ENCODE measurements around the gene VPS33B.
"Not testable (repeated sequence)": the region's sequence is repeated elsewhere in the genome, so short reads cannot be mapped to it uniquely, and the experiment has no call there.

VPS33B gene

GRCh38 chr15:91027677-91028076 is 5.3 kb upstream of the VPS33B start:
- no peak overlapping the region for H3K4me3 ChIP-seq (ENCODE audit: low read depth, low read length)
- DNase-seq (ENCODE audit: low read depth) = no peak
- TF ChIP-seq MYC (IDR thresholded peaks at IDR 0.05; ENCODE audit: low read depth, low read length) = no peak

DNA sequence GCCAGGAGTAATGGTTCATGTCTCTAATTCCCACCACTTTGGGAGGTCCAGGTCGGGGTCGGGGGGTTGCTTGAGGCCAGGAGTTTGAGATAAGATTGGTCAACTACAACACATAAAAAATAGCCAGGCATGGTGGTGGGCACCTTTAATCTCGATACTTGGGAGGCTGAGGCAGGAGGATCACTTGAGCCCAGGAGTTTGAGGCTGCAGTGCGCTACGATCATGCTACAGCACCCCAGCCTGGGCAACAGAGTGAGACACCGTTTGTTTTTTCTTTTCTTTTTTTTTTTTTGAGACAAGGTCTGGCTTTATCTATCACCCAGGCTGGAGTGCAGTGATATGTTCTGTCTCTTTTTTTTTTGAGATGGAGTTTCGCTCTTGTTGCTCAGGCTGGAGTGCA is 1.3 kb upstream of the VPS33B start:
- no peak for DNase-seq (ENCODE audit: low read depth)
- no peak overlapping the region for H3K4me3 ChIP-seq (ENCODE audit: low read depth, low read length)
- no peak for TF ChIP-seq MAX (IDR thresholded peaks at IDR 0.05; ENCODE audit: low read depth, low read length)
- TF ChIP-seq, protein P1, sequence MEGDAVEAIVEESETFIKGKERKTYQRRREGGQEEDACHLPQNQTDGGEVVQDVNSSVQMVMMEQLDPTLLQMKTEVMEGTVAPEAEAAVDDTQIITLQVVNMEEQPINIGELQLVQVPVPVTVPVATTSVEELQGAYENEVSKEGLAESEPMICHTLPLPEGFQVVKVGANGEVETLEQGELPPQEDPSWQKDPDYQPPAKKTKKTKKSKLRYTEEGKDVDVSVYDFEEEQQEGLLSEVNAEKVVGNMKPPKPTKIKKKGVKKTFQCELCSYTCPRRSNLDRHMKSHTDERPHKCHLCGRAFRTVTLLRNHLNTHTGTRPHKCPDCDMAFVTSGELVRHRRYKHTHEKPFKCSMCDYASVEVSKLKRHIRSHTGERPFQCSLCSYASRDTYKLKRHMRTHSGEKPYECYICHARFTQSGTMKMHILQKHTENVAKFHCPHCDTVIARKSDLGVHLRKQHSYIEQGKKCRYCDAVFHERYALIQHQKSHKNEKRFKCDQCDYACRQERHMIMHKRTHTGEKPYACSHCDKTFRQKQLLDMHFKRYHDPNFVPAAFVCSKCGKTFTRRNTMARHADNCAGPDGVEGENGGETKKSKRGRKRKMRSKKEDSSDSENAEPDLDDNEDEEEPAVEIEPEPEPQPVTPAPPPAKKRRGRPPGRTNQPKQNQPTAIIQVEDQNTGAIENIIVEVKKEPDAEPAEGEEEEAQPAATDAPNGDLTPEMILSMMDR (IDR thresholded peaks at IDR 0.05; ENCODE audit: low read depth, low read length) = no peak
- TF ChIP-seq POLR2A (IDR thresholded peaks at IDR 0.05; ENCODE audit: extremely low read depth, insufficient read length) = no peak
- no peak for TF ChIP-seq MYC (IDR thresholded peaks at IDR 0.05; ENCODE audit: low read depth, low read length)

DNA sequence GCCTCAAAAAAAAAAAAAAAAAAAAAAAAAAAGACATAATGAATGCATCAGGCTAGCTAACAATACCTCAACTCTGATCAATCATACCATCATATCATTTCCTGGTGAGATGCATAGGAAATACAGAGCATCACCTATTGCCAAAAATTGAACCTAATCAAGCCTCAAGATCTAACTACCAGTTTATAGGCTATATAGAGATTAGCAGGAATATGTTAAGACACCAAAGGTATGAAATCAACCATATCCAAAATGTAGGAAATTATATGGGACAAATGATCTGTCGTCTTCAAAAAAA is 387 bp upstream of the VPS33B start:
- TF ChIP-seq POLR2A (IDR thresholded peaks at IDR 0.05; ENCODE audit: extremely low read depth, insufficient read length) (no peak), MAX (IDR thresholded peaks at IDR 0.05; ENCODE audit: low read depth, low read length) (no peak), MYC (IDR thresholded peaks at IDR 0.05; ENCODE audit: low read depth, low read length) (no peak; the same call in none of the 2 replicates)
- TF ChIP-seq, protein P1 (IDR thresholded peaks at IDR 0.05; ENCODE audit: low read depth, low read length) = no peak
- no peak for DNase-seq (ENCODE audit: low read depth)
- H3K4me3 ChIP-seq (ENCODE audit: low read depth, low read length) = peak overlapping the region; percentile 97

DNA sequence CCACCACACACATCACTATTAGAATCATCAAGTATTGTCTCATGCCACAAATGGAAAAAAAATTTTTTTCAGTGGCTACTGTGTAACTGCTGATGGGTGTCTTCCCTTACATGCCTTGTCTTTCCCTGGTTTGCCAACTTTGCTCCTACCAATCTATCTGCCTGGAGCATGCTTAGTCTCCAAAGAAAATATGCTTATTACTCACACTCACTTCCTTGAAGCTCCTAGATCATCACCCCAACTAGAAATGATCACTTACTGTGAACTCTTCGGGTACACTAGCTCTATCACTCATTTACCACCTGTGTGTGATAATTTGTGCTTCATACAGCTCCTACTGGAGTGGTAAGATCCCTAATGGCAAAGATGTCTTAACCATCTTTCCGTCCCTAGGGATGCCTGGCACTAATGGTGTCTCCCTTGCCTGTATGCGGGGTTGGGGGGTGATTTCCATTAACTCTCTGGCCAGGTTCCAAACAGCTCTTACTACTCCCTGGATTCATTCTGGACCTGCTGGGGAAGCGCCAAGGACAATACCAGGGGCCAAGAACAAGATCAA is 799 bp downstream of the VPS33B start:
- no peak for DNase-seq (ENCODE audit: low read depth)
- peak overlapping the region; percentile 97 for H3K4me3 ChIP-seq (ENCODE audit: low read depth, low read length)
- TF ChIP-seq MYC (IDR thresholded peaks at IDR 0.05; ENCODE audit: low read depth, low read length) (no peak), MAX (IDR thresholded peaks at IDR 0.05; ENCODE audit: low read depth, low read length) (no peak), POLR2A (IDR thresholded peaks at IDR 0.05; ENCODE audit: extremely low read depth, insufficient read length) (no peak)
- TF ChIP-seq, protein P1 (IDR thresholded peaks at IDR 0.05; ENCODE audit: low read depth, low read length) = no peak

DNA sequence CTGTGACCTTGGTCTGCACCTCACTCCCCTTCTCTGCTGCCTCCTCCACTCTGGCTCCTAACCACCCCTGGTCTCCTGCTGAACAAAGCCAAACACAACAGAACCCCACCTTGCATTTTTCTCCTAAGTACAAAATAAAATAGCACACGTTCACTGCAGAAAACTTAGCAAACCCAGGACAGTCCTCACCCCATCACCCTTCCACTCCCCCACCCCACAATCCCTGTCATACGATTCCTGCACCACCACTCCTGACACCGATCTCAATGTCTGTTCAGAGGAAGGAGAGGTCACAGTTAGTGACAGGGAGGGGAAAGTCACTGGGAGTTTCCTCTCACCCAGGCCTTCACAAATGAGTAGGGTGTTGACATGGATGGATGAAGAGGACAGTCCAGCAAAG is 4.2 kb downstream of the VPS33B start:
- no peak for DNase-seq (ENCODE audit: low read depth)
- H3K4me3 ChIP-seq (ENCODE audit: low read depth, low read length) = no peak overlapping the region
- TF ChIP-seq, protein P1 (IDR thresholded peaks at IDR 0.05; ENCODE audit: low read depth, low read length) = no peak
- TF ChIP-seq MAX (IDR thresholded peaks at IDR 0.05; ENCODE audit: low read depth, low read length) (no peak), POLR2A (IDR thresholded peaks at IDR 0.05; ENCODE audit: extremely low read depth, insufficient read length) (no peak), MYC (IDR thresholded peaks at IDR 0.05; ENCODE audit: low read depth, low read length) (no peak)

DNA sequence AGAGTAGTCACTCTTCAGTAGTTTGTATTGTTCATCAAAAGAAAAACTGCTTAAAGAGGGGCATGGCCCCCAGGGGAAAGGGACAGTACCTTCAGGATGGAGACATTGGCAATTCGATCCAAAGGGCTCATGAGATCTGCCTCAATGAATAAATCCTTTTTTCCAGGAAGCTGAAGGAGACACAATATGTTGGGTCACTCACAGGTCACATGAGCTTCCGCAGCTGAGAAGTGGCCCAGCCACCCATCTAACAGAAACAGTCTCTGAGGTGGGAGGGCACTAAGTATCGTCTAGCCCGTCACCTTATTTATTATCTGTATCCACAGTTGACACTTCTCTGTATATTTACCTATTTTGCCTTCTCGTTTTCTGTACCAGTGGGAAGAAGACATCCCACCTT is 4.7 kb downstream of the VPS33B start:
- no peak overlapping the region for H3K4me3 ChIP-seq (ENCODE audit: low read depth, low read length)
- no peak for DNase-seq (ENCODE audit: low read depth)
- TF ChIP-seq POLR2A (IDR thresholded peaks at IDR 0.05; ENCODE audit: extremely low read depth, insufficient read length) (no peak), MYC (IDR thresholded peaks at IDR 0.05; ENCODE audit: low read depth, low read length) (no peak), MAX (IDR thresholded peaks at IDR 0.05; ENCODE audit: low read depth, low read length) (no peak)
- TF ChIP-seq, protein P1 (IDR thresholded peaks at IDR 0.05; ENCODE audit: low read depth, low read length) = no peak

GRCh38 chr15:91013701-91014100 is 8.7 kb downstream of the VPS33B start:
- H3K4me3 ChIP-seq (ENCODE audit: low read depth, low read length); DNase-seq (ENCODE audit: low read depth): not testable (repeated sequence)

All from NB4 (cell line).